Measurements from ENCODE around the gene FRS2. TPM values are rescaled to one million over a fixed set of nuclear protein-coding genes. Genes with fewer than 3 reads are reported as not detected.

The FRS2 gene
- total RNA-seq, 2 donors from 2014 or later, result 39.5 to 65.6 TPM

DNA sequence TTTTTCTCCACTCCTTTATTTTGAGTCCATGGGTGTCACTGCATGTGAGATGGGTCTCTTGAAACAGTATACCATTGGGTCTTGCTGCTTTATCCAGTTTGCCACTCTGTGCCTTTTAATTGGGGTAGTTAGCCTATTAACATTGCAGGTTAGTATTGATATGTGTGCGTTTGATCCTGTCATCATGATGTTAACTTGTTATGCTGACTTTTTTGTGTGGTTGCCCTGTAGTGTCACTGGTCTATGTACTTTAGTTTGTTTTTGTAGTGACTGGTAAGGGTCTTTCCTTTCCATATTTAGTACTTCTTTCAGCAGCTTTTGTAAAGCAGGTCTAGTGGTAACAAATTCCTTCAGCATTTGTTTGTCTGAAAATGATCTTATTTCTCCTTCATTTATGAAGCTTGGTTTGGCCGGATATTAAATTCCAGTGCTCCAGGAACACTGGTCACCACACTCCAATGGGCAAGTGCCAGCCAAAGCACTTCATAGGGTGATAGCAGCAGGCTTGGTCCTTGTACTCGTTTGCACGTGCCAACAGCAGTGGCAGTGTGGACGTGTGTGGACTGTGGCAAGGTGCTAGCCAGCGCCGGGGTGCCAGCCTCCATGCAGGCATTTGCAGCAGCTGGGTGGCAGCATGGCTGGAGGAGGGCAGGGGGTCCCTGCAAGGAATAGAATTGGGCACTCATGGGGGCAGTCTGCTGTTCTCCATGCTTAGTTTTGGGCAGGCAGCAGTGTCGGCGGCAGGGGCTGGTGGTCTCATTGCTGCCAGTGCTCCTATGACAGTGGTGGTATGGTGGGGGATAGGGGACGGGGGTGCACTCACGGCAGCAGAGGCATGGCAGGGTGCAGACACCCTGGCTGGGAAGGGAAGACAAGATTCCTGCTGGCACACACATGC lies 53.5 kb downstream of the FRS2 start:
- no peaks in the 10 kb centered on the region for H3K4me1 ChIP-seq (replicated peaks)
- no peaks in the 10 kb centered on the region for H3K27me3 ChIP-seq (replicated peaks; ENCODE audit: insufficient read depth)
- H3K36me3 ChIP-seq, result no peaks in the 10 kb centered on the region
- H3K27ac ChIP-seq, result no peak overlapping the region
- H3K9me3 ChIP-seq, result no peaks in the 10 kb centered on the region
- H3K4me3 ChIP-seq, result no peak overlapping the region
- WGBS, result 93% methylated on average over 11 of the region's 11 CpGs
- DNase-seq (ENCODE audit: low spot score), result no peak
- intact Hi-C loops (cut with DNase I), result no loop called here
- TF ChIP-seq, protein P1, sequence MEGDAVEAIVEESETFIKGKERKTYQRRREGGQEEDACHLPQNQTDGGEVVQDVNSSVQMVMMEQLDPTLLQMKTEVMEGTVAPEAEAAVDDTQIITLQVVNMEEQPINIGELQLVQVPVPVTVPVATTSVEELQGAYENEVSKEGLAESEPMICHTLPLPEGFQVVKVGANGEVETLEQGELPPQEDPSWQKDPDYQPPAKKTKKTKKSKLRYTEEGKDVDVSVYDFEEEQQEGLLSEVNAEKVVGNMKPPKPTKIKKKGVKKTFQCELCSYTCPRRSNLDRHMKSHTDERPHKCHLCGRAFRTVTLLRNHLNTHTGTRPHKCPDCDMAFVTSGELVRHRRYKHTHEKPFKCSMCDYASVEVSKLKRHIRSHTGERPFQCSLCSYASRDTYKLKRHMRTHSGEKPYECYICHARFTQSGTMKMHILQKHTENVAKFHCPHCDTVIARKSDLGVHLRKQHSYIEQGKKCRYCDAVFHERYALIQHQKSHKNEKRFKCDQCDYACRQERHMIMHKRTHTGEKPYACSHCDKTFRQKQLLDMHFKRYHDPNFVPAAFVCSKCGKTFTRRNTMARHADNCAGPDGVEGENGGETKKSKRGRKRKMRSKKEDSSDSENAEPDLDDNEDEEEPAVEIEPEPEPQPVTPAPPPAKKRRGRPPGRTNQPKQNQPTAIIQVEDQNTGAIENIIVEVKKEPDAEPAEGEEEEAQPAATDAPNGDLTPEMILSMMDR (IDR thresholded peaks at IDR 0.05), result no peak
- TF ChIP-seq POLR2A (IDR thresholded peaks at IDR 0.05) (no peak), POLR2AphosphoS5 (IDR thresholded peaks at IDR 0.05) (no peak)

DNA sequence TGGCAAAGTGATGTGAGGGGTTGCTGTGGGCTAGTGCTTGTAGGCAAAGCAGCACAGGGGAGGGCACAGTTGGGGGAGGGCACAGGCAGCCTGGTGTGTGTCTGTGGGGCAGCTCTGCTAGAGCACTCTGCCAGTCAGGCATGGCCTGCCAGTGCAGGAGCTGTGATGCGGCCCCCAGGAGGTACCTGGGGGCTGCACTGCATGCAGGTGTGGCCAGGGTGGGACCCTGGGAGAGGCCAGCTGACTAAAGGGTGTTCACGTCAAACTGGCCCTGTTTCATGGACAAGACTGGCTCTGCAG lies 54.1 kb downstream of the FRS2 start:
- no peaks in the 10 kb centered on the region for H3K9me3 ChIP-seq
- no peak for TF ChIP-seq POLR2A (IDR thresholded peaks at IDR 0.05)
- no peak for TF ChIP-seq POLR2AphosphoS5 (IDR thresholded peaks at IDR 0.05)
- TF ChIP-seq, protein P1 (IDR thresholded peaks at IDR 0.05), result no peak
- intact Hi-C loops (cut with DNase I), result no loop called here
- H3K4me1 ChIP-seq (replicated peaks), result no peaks in the 10 kb centered on the region
- no peak for DNase-seq (ENCODE audit: low spot score)
- no peak overlapping the region for H3K4me3 ChIP-seq
- 93% methylated on average over 2 of the region's 2 CpGs for WGBS
- no peaks in the 10 kb centered on the region for H3K27me3 ChIP-seq (replicated peaks; ENCODE audit: insufficient read depth)
- no peak overlapping the region for H3K27ac ChIP-seq
- H3K36me3 ChIP-seq, result no peaks in the 10 kb centered on the region

DNA sequence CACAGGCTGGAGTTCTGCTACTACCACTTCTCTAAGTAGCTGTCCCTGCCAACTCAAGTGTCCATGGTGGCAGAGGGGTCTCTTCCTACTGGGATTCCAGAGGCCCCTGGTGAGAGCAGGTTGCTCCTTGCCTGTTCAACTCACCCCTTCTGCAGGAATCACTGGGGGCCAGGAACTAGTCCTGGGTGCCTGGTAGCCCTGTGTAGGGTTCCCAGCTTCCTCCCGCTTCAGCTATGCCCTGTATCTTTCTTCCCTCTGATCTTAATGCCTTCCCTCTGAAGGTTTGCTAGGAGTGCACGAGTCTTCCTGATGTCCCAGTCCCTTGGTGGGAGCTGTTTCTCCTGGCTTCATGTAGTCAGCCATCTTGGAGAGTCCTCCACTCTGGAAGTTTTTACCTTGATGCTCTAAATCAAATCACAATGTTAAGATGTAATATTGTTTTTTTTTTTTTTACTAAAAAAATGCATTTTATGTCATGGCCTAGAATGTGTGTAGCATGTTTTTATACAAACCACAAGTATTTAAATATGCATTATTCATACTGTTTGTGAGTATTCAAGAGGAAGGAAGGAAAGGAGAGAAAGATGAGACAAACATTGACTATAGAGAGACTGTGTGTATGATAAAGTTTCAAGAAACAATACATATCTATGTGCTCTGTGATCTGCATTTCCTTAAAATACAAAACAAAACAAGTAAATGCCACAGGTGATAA lies 54.7 kb downstream of the FRS2 start:
- no peak for DNase-seq (ENCODE audit: low spot score)
- intact Hi-C loops (cut with DNase I), result no loop called here

DNA sequence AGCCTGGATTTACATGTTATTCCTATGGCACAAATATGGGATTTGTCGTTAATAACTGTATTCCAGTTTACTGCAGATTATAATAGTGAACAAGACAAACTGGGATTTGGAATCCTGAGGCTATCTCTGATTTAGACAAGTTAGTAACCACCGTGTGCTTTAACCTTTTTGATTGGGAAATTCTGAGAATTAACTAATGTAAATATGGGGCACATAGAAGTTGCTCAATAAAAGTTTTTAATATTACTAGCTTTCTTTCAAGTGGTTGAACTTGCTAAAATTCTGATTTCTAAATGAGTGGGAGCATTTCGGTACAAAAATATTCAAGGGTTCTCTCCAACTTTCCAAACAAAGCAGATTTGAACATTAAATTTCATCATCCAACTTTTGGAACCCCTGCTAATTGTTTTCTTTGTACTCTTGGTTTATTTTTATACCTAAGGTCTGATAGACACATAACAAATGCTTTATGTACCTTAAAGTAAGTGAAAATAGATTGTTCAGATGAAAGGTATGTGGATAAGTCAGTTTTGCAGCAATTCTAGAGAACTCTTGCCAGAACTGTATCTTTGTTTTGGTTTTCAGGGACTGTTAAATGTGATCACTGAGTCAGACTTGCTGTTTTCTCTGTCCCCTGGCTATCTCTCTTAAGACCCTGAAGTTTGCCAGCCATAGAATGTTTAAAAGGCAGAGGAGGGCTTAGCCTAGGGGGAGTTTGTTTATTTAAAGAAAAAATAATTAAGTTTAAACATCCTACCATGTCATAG lies 57.5 kb downstream of the FRS2 start:
- Histone ChIP-seq H3K4me3 (no peak overlapping the region), H3K27me3 (replicated peaks; ENCODE audit: insufficient read depth) (no peaks in the 10 kb centered on the region), H3K4me1 (replicated peaks) (no peaks in the 10 kb centered on the region), H3K9me3 (no peaks in the 10 kb centered on the region), H3K27ac (peak overlapping the region; percentile 23 to 42), H3K36me3 (no peaks in the 10 kb centered on the region)
- WGBS, result 53% methylated on average over 3 of the region's 3 CpGs
- intact Hi-C loops (cut with DNase I), result no loop called here
- DNase-seq (ENCODE audit: low spot score), result no peak
- TF ChIP-seq POLR2A (IDR thresholded peaks at IDR 0.05) (no peak), POLR2AphosphoS5 (IDR thresholded peaks at IDR 0.05) (no peak)
- TF ChIP-seq, protein P1 (IDR thresholded peaks at IDR 0.05), result no peak

More for the DNA sequence above, 54.7 kb downstream of the FRS2 start:
- no peak overlapping the region for H3K27ac ChIP-seq
- 97% methylated on average over 2 of the region's 2 CpGs for WGBS
- H3K4me3 ChIP-seq, result no peak overlapping the region
- no peaks in the 10 kb centered on the region for H3K4me1 ChIP-seq (replicated peaks)
- no peaks in the 10 kb centered on the region for H3K27me3 ChIP-seq (replicated peaks; ENCODE audit: insufficient read depth)
- H3K9me3 ChIP-seq, result no peaks in the 10 kb centered on the region
- TF ChIP-seq POLR2AphosphoS5 (IDR thresholded peaks at IDR 0.05) (no peak), POLR2A (IDR thresholded peaks at IDR 0.05) (no peak)
- TF ChIP-seq, protein P1 (IDR thresholded peaks at IDR 0.05), result no peak
- no peaks in the 10 kb centered on the region for H3K36me3 ChIP-seq

All from prostate gland (tissue), 2 donors.